Body of pancreas (tissue), 4 donors: ENCODE data around the gene RAC3. TPM values are rescaled to one million over a fixed set of nuclear protein-coding genes. Genes with fewer than 3 reads are reported as not detected.

Experiments
- ATAC-seq: fragments of 150-250 bp; one replicate; pipeline ENCODE4 v1.9.1; 2016
- DNase-seq, 4 donors: peaks; one replicate each; pipeline ENCODE4 v3.0.0-alpha.2; 2019
- H3K27ac ChIP-seq, 4 donors: fragments of 200-600 bp; sonication (generic); 1 replicate in 3 of 4; 2 replicates in 1 of 4; pipeline versions ENCODE4 v1.5.1 to v1.6.1; 2016 to 2019; ENCODE audit warnings: mild to moderate bottlenecking in 1 of 4, mixed read lengths in 1 of 4, moderate library complexity in 1 of 4
- H3K27me3 ChIP-seq, 2 donors: fragments of 200-600 bp; sonication (generic); one replicate each; pipeline ENCODE4 v1.6.0; 2016; ENCODE audit warnings: mild to moderate bottlenecking in 1 of 2
- H3K36me3 ChIP-seq, 2 donors: fragments of 200-600 bp; sonication (generic); replicated peaks in 1 of 2; 2 replicates each; pipeline ENCODE4 v1.5.1; 2016; ENCODE audit warnings: low read depth in 2 of 2; ENCODE audit not compliant: insufficient read depth in 1 of 2
- H3K4me1 ChIP-seq: fragments of 200-600 bp; sonication (generic); one replicate; pipeline ENCODE4 v1.6.0; 2016
- H3K4me3 ChIP-seq, 2 donors: fragments of 200-600 bp; sonication (generic); 1 replicate in 1 of 2; 2 replicates in 1 of 2; pipeline ENCODE4 v1.5.1; 2016 to 2019
- H3K9me3 ChIP-seq, 3 donors: fragments of 200-600 bp; sonication (generic); 1 replicate in 2 of 3; 2 replicates in 1 of 3; pipeline ENCODE4 v1.5.1; 2016
- CTCF ChIP-seq, 7 experiments: fragments of 450-650 bp in 4 of 7; fragments of 200-600 bp in 3 of 7; sonication (generic) in 3 of 7; IDR thresholded peaks; one replicate each; pipeline ENCODE4 v1.5.1; 2016 to 2019; ENCODE audit warnings: antibody characterized with exemption in 7 of 7
- POLR2A ChIP-seq, 3 donors: fragments of 450-650 bp; IDR thresholded peaks; one replicate each; pipeline ENCODE4 v1.6.1; 2016; ENCODE audit warnings: antibody characterized with exemption in 3 of 3, mild to moderate bottlenecking in 2 of 3
- WGBS, 2 donors: methylation state at CpG; one replicate each; pipeline ENCODE4 v1.1.5; 2017; 5-methylcytosine and 5-hydroxymethylcytosine counted together
- intact Hi-C: fragments of 100-400 bp; cut with DNase I; formaldehyde crosslinking; loops from one replicate; pipeline ENCODE4 v1.15.1; 2023
- total RNA-seq, 2 donors: library from RNA; depleted of rRNA; stranded (reverse); fragments of >200 nt; gene quantifications; one replicate each; pipeline ENCODE4 v1.1.0, GENCODE V29; 2016

RAC3 gene
- total RNA-seq, 2 donors from 2014 or later: 3.1 TPM; not detected in 1

- Histone ChIP-seq H3K9me3 (no peaks in the 10 kb centered on the region), H3K36me3 (peaks cover 8 to 28% of the 10 kb centered on the region in 2 donors), H3K27me3 (no peaks in the 10 kb centered on the region), H3K4me1 (peaks cover 10% of the 10 kb centered on the region), H3K27ac (no peak overlapping the region), H3K4me3 (no peak overlapping the region)
- 83 to 93% methylated on average over 14 to 17 of the region's 17 CpGs for WGBS, 2 donors
- DNase-seq (no peak), ATAC-seq (no peak)
- intact Hi-C loops: no loop called here
- no peak for TF ChIP-seq CTCF (IDR thresholded peaks at IDR 0.05)
- no peak for TF ChIP-seq POLR2A (IDR thresholded peaks at IDR 0.05)
Observed at GRCh38 chr17:82058230-82058854, 26.9 kb downstream of the RAC3 start.

- TF ChIP-seq POLR2A (IDR thresholded peaks at IDR 0.05): no peak
- no peak for TF ChIP-seq CTCF (IDR thresholded peaks at IDR 0.05)
- H3K27ac ChIP-seq: no peak overlapping the region
- H3K27me3 ChIP-seq: no peaks in the 10 kb centered on the region
- ATAC-seq: no peak
- no peak overlapping the region for H3K4me3 ChIP-seq
- intact Hi-C loops: no loop called here
- peaks cover 8 to 28% of the 10 kb centered on the region in 2 donors for H3K36me3 ChIP-seq
- H3K4me1 ChIP-seq: peaks cover 10% of the 10 kb centered on the region
- no peaks in the 10 kb centered on the region for H3K9me3 ChIP-seq
- no peak for DNase-seq
- WGBS, 2 donors: 88% methylated on average over 7 to 10 of the region's 10 CpGs
Observed at GRCh38 chr17:82058855-82059249, 27.4 kb downstream of the RAC3 start.

- peaks cover 8 to 28% of the 10 kb centered on the region in 2 donors for H3K36me3 ChIP-seq
- no peak for TF ChIP-seq POLR2A (IDR thresholded peaks at IDR 0.05)
- TF ChIP-seq CTCF (IDR thresholded peaks at IDR 0.05): no peak
- ATAC-seq (no peak), DNase-seq (no peak)
- WGBS, 2 donors: 81% methylated on average over 7 to 19 of the region's 19 CpGs
- peaks cover 15% of the 10 kb centered on the region for H3K4me1 ChIP-seq
- H3K27ac ChIP-seq: no peak overlapping the region
- intact Hi-C loops: no loop called here
- H3K27me3 ChIP-seq: no peaks in the 10 kb centered on the region
- H3K4me3 ChIP-seq: no peak overlapping the region
- H3K9me3 ChIP-seq: no peaks in the 10 kb centered on the region
Observed at GRCh38 chr17:82059272-82060000, 28.0 kb downstream of the RAC3 start.

DNA sequence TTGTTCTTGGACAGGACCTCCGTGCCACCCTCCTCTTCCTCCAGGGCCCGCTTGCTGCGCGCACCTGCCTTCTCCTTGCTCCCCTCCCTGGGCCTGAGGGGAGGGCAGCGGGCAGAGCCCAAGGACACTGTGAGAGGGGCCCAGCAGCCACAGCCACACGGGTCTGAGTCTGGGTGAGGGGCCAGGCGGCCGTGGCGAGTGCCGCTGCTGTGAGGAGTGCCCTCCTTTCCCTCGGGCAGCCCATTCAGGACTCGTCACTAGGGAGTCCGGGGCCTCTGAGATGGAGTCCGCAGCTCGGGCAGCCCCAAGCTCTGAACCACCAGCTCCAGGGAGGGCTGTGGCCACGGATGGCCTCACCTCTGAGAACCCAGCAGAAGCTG, 28.5 kb downstream of the RAC3 start:
- intact Hi-C loops: no loop called here
- no peak for ATAC-seq
- no peaks in the 10 kb centered on the region for H3K9me3 ChIP-seq
- no peaks in the 10 kb centered on the region for H3K27me3 ChIP-seq
- no peak overlapping the region for H3K4me3 ChIP-seq
- H3K4me1 ChIP-seq: peaks cover 20% of the 10 kb centered on the region
- no peak for DNase-seq
- WGBS, 2 donors: 60 to 79% methylated on average over 3 to 12 of the region's 16 CpGs
- TF ChIP-seq POLR2A (IDR thresholded peaks at IDR 0.05) (no peak), CTCF (IDR thresholded peaks at IDR 0.05) (no peak)
- peaks cover 4 to 26% of the 10 kb centered on the region in 2 donors for H3K36me3 ChIP-seq
- no peak overlapping the region for H3K27ac ChIP-seq
